T-cell (primary cell): ENCODE results near the gene FOXL3. TPM values are rescaled to one million over a fixed set of nuclear protein-coding genes. Genes with fewer than 3 reads are reported as not detected.

Experiments
- ATAC-seq, 4 experiments: fragments of 200-7000 bp in 3 of 4; fragments of 150-1000 bp in 1 of 4; cut with Tn5 transposase; replicated peaks in 1 of 4; 1 replicate in 3 of 4; 2 replicates in 1 of 4; pipeline ENCODE4 v1.10.0; 2021; ENCODE audit warnings: moderate library complexity in 3 of 4, mild to moderate bottlenecking in 2 of 4, moderate number of reproducible peaks in 1 of 4
- CTCF ChIA-PET, 2 donors: fragments of 300-600 bp; sonication (Branson Sonifier 250); formaldehyde crosslinking; loops; one replicate each; lab custom pipeline; 2022; ENCODE audit warnings: antibody characterized with exemption in 2 of 2; lab: Charles Lee
- POLR2A ChIA-PET, 2 donors: fragments of 300-600 bp; sonication (Branson Sonifier 250); formaldehyde crosslinking; loops; one replicate each; lab custom pipeline; 2022; ENCODE audit warnings: antibody characterized with exemption in 2 of 2; lab: Charles Lee
- DNase-seq, 35 experiments: peaks; one replicate each; pipeline versions ENCODE4 v3.0.0 to v3.0.0-alpha.2; 2013 to 2023
- H3K27ac ChIP-seq: one replicate; pipeline ENCODE4 v1.5.1; 2013; ENCODE audit warnings: low read length
- H3K27me3 ChIP-seq, 2 experiments: replicated peaks in 1 of 2; 1 replicate in 1 of 2; 2 replicates in 1 of 2; pipeline versions ENCODE4 v1.6.1 to v1.7.0; 2013; ENCODE audit warnings: low read length in 1 of 2, mixed read lengths in 1 of 2; ENCODE audit not compliant: control insufficient read depth in 2 of 2, insufficient read depth in 2 of 2; ENCODE audit errors: extremely low read depth in 1 of 2
- H3K36me3 ChIP-seq, 2 donors: 1 replicate in 1 of 2; 2 replicates in 1 of 2; pipeline versions ENCODE4 v1.6.1 to v1.7.0; 2013; ENCODE audit warnings: low read length in 1 of 2; ENCODE audit not compliant: control insufficient read depth in 2 of 2, insufficient read depth in 1 of 2; ENCODE audit errors: extremely low read depth in 1 of 2
- H3K4me1 ChIP-seq, 2 experiments: 1 replicate in 1 of 2; 2 replicates in 1 of 2; pipeline versions ENCODE4 v1.6.1 to v1.7.0; 2013; ENCODE audit warnings: low read length in 2 of 2, mixed read lengths in 1 of 2; ENCODE audit not compliant: insufficient read depth in 2 of 2, control insufficient read depth in 1 of 2; ENCODE audit errors: extremely low read depth in 1 of 2
- H3K4me3 ChIP-seq, 2 donors: 1 replicate in 1 of 2; 2 replicates in 1 of 2; pipeline versions ENCODE4 v1.5.1 to v1.7.0; 2013; ENCODE audit warnings: mild to moderate bottlenecking in 2 of 2, low read length in 1 of 2, moderate library complexity in 1 of 2; ENCODE audit not compliant: control insufficient read depth in 1 of 2; ENCODE audit errors: extremely low read depth in 1 of 2
- H3K9me3 ChIP-seq: 2 replicates; pipeline ENCODE4 v1.7.0; 2013
- H3K27ac Mint-ChIP-seq, 2 donors: one replicate each; pipeline ENCODE4 v1.8.0; 2020 to 2021; ENCODE audit warnings: mild to moderate bottlenecking in 2 of 2, mixed read lengths in 2 of 2
- H3K27me3 Mint-ChIP-seq, 2 donors: one replicate each; pipeline ENCODE4 v1.8.0; 2021 to 2022; ENCODE audit warnings: mixed read lengths in 2 of 2
- H3K36me3 Mint-ChIP-seq: one replicate; pipeline ENCODE4 v1.8.0; 2021; ENCODE audit warnings: mixed read lengths
- H3K4me1 Mint-ChIP-seq, 3 donors: one replicate each; pipeline ENCODE4 v1.8.0; 2020 to 2022; ENCODE audit warnings: mixed read lengths in 3 of 3, mild to moderate bottlenecking in 1 of 3
- H3K4me3 Mint-ChIP-seq, 3 donors: one replicate each; pipeline ENCODE4 v1.8.0; 2020 to 2022; ENCODE audit warnings: mild to moderate bottlenecking in 3 of 3, mixed read lengths in 3 of 3, moderate library complexity in 3 of 3
- H3K9me3 Mint-ChIP-seq, 3 donors: one replicate each; pipeline ENCODE4 v1.8.0; 2020 to 2022; ENCODE audit warnings: mixed read lengths in 3 of 3
- WGBS: methylation state at CpG from one replicate; pipeline ENCODE4 v1.1.5; 2013; ENCODE audit warnings: missing lambda C conversion rate; ENCODE audit not compliant: insufficient coverage; 5-methylcytosine and 5-hydroxymethylcytosine counted together
- total RNA-seq, 35 experiments: library from RNA in 6 of 35; stranded (reverse) in 6 of 35; fragments of 120-200 nt in 1 of 35; gene quantifications; one replicate each; pipeline versions ENCODE4 v1.2.1 to v1.2.4 and lab custom pipeline; 2013 to 2026

Gene FOXL3
- total RNA-seq, 5 donors from 2014 or later (not counting 1 experiment from before 2014, with no cell fraction given): not detected

- Mint-ChIP-seq H3K36me3 (no peaks in the 10 kb centered on the region), H3K4me1 (peaks cover 0 to 12% (median 0%) of the 10 kb centered on the region in 3 donors), H3K9me3 (peaks cover 0 to 4% (median 0%) of the 10 kb centered on the region in 3 donors), H3K4me3 (no peak overlapping the region), H3K27ac (no peak overlapping the region), H3K27me3 (no peaks in the 10 kb centered on the region)
- peaks cover 0 to 3% of the 10 kb centered on the region in 2 experiments for H3K4me1 ChIP-seq
- no peak for DNase-seq
- ATAC-seq: no peak
- POLR2A ChIA-PET: no interaction called here
- H3K4me3 ChIP-seq: no peak overlapping the region
- CTCF ChIA-PET: no interaction called here
- H3K27ac ChIP-seq: no peak overlapping the region
- WGBS: 87% methylated on average over 19 of the region's 22 CpGs
- no peaks in the 10 kb centered on the region for H3K9me3 ChIP-seq
- H3K36me3 ChIP-seq: no peaks in the 10 kb centered on the region
- H3K27me3 ChIP-seq: no peaks in the 10 kb centered on the region
Measured at GRCh38 chr7:265998-266850, 23.7 kb upstream of the FOXL3 start.

- WGBS: 86% methylated on average over 36 of the region's 45 CpGs
- no peaks in the 10 kb centered on the region for H3K36me3 Mint-ChIP-seq
- Histone ChIP-seq H3K9me3 (no peaks in the 10 kb centered on the region), H3K27me3 (no peaks in the 10 kb centered on the region), H3K4me3 (no peak overlapping the region), H3K27ac (no peak overlapping the region), H3K36me3 (no peaks in the 10 kb centered on the region), H3K4me1 (peaks cover 0 to under 1% of the 10 kb centered on the region in 2 experiments)
- no peak for ATAC-seq
- POLR2A ChIA-PET: no interaction called here
- no peak overlapping the region for H3K4me3 Mint-ChIP-seq
- peaks cover 0 to 12% (median 0%) of the 10 kb centered on the region in 3 donors for H3K4me1 Mint-ChIP-seq
- H3K9me3 Mint-ChIP-seq: peaks cover 0 to 4% (median 0%) of the 10 kb centered on the region in 3 donors
- peak in 1 of 35 experiments; percentile 12 for DNase-seq
- no peak overlapping the region for H3K27ac Mint-ChIP-seq
- no peaks in the 10 kb centered on the region for H3K27me3 Mint-ChIP-seq
- CTCF ChIA-PET: no interaction called here
Measured at GRCh38 chr7:266851-267840, 22.8 kb upstream of the FOXL3 start.

- no peak overlapping the region for H3K4me3 Mint-ChIP-seq
- H3K4me1 ChIP-seq: no peaks in the 10 kb centered on the region
Measured at GRCh38 chr7:268991-269390, 21.0 kb upstream of the FOXL3 start.

GRCh38 chr7:269721-270120, 20.2 kb upstream of the FOXL3 start:
- Histone ChIP-seq H3K9me3 (no peaks in the 10 kb centered on the region), H3K4me3 (no peak overlapping the region), H3K27me3 (no peaks in the 10 kb centered on the region), H3K36me3 (no peaks in the 10 kb centered on the region), H3K27ac (no peak overlapping the region), H3K4me1 (no peaks in the 10 kb centered on the region)
- 77% methylated on average over 5 of the region's 11 CpGs for WGBS
- Mint-ChIP-seq H3K36me3 (peaks cover 2% of the 10 kb centered on the region), H3K4me3 (no peak overlapping the region), H3K9me3 (peaks cover 14 to 19% (median 18%) of the 10 kb centered on the region in 3 donors), H3K27ac (no peak overlapping the region), H3K4me1 (peaks cover 0 to under 1% (median 0%) of the 10 kb centered on the region in 3 donors), H3K27me3 (no peaks in the 10 kb centered on the region)
- CTCF ChIA-PET: no interaction called here
- POLR2A ChIA-PET: no interaction called here
- ATAC-seq (no peak), DNase-seq (no peak)

More at GRCh38 chr7:268991-269390, 21.0 kb upstream of the FOXL3 start:
- H3K27me3 Mint-ChIP-seq: no peaks in the 10 kb centered on the region
- H3K9me3 ChIP-seq: no peaks in the 10 kb centered on the region
- ATAC-seq (no peak), DNase-seq (no peak)
- peaks cover 2% of the 10 kb centered on the region for H3K36me3 Mint-ChIP-seq
- 95% methylated on average over 6 of the region's 12 CpGs for WGBS
- CTCF ChIA-PET: no interaction called here
- no peaks in the 10 kb centered on the region for H3K27me3 ChIP-seq
- no peak overlapping the region for H3K27ac Mint-ChIP-seq
- POLR2A ChIA-PET: no interaction called here
- no peak overlapping the region for H3K27ac ChIP-seq
- no peak overlapping the region for H3K4me3 ChIP-seq
- H3K9me3 Mint-ChIP-seq: peaks cover 8 to 12% (median 10%) of the 10 kb centered on the region in 3 donors
- peaks cover 0 to 7% (median 0%) of the 10 kb centered on the region in 3 donors for H3K4me1 Mint-ChIP-seq
- no peaks in the 10 kb centered on the region for H3K36me3 ChIP-seq

GRCh38 chr7:270351-270983, 19.5 kb upstream of the FOXL3 start:
- Mint-ChIP-seq H3K4me3 (no peak overlapping the region), H3K27ac (no peak overlapping the region), H3K9me3 (peaks cover 14 to 23% (median 23%) of the 10 kb centered on the region in 3 donors), H3K36me3 (peaks cover 2% of the 10 kb centered on the region), H3K27me3 (no peaks in the 10 kb centered on the region), H3K4me1 (no peaks in the 10 kb centered on the region)
- no peaks in the 10 kb centered on the region for H3K4me1 ChIP-seq
- no peaks in the 10 kb centered on the region for H3K36me3 ChIP-seq
- DNase-seq (no peak), ATAC-seq (no peak)
- H3K27me3 ChIP-seq: no peaks in the 10 kb centered on the region
- no peak overlapping the region for H3K27ac ChIP-seq
- ChIA-PET CTCF (no interaction called here), POLR2A (no interaction called here)
- no peak overlapping the region for H3K4me3 ChIP-seq
- WGBS: 62% methylated on average over 6 of the region's 11 CpGs
- H3K9me3 ChIP-seq: no peaks in the 10 kb centered on the region
